HG03521 (cell line): Measurements from ENCODE around the gene TMEM222.

Source experiments
- ATAC-seq: cut with Tn5 transposase; IDR thresholded peaks from one replicate; pipeline ENCODE4 v1.9.1; 2021; ENCODE audit warnings: mild to moderate bottlenecking, moderate library complexity; ENCODE audit not compliant: unreplicated experiment

Gene TMEM222

DNA sequence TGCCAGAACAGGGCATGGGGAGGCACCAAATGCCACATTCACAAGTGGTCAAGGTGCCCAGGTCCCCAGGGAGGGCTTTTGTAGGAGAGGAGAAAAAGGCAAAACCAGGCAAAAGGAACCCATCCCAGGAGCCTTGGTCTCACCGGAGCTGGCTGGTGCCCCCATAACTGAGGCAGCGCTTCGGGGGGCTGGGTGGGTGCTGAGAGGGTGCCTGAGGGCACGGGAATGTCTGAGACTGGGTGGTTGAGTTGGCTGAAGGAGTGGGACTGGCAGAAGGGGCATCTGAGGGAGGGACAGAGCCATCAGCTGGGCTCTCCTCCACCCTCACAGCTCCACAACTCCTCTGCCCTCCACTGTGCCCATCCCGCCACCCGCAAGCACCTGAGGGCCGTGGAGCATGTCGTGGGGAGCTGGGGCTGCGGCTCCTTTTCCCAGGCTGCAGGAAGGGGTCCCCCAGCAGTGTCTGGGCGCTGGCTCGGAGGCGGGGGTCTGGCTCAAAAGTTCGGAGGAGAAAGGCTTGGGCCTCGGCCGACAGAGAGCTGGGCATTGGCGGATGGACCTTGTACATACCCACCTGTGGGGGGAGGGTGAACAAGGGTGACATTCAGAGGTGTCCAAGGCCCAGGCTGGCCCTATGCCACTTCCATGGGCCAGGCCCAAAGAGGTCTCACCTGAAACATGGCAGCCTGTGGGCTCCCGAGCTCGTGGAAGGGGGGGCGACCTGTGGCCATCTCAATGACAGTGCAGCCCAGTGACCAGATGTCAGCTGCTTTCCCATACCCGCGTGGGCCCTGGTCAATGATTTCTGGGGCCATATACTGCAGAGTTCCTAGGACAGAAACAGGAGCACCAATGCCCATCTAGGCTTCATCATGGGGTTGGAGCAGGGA lies 36.3 kb downstream of the TMEM222 start:
- no peak for ATAC-seq

DNA sequence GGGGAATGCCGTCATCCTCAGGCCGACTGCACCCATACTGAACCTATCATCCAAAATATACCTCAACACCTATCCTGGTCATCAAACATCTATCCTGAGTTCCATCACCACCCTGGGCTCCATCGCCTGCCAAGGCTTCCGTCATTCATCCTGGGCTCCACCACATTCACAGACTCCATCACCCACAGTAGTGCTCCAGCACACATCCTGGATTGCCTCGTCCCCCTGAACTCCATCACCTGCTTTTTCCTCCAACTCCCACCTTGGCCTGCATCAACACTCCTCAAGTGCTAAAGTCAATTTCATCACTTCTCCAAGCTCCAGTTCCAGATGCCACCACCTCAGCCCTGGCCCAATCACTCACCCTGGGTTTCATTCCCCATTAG lies 37.0 kb downstream of the TMEM222 start:
- no peak for ATAC-seq

- ATAC-seq: no peak
Measured at GRCh38 chr1:27359822-27360158, 37.8 kb downstream of the TMEM222 start.

GRCh38 chr1:27360159-27361043 lies 38.4 kb downstream of the TMEM222 start:
- ATAC-seq: no peak

- ATAC-seq: no peak
Measured at GRCh38 chr1:27361044-27361402, 39.1 kb downstream of the TMEM222 start.

GRCh38 chr1:27361553-27361952 lies 39.6 kb downstream of the TMEM222 start:
- ATAC-seq: no peak

DNA sequence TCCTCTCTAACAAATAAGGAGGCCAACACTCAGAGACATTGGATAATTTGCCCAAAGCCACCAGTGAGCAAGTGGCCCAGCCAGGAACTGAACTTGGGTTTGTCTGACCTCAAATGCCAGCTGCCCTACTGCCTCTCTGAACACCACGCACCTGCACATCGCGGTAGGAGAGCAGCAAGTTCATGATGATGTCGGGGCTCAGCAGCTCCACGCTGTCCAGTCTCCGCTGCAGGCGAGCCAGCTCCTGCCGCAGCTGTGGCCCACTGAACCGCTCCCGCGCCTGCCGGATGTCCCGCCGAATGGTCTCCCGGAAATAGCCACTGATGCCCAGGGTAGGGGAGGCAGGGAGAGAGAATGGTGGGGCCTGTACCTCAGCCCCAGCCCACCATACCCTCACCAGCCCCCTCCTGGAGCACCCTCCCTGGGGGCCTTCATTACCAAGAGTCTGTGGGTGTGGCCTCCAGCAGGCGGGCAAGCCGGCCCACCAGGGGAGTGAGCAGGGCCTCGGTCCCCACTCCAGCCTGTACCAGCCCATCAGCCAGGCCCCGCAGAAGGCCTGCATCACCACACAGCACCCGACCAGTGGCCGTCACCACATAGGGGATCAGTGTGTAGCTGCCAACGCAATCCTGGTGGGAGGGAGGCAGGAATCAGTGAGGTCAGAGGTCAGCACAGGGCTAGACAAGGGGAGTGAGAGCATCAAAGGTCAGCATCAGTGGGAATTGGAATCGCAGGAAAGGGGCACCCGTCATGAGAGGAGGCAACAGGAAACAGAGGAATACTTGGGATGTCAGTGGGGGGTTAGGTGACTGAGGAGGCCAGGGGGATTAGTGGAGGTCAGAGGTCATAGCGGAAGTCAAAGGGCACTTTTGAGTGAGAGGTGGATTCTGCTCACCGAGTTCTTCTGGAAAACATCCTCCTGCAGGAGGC lies 42.1 kb downstream of the TMEM222 start:
- no peak for ATAC-seq

DNA sequence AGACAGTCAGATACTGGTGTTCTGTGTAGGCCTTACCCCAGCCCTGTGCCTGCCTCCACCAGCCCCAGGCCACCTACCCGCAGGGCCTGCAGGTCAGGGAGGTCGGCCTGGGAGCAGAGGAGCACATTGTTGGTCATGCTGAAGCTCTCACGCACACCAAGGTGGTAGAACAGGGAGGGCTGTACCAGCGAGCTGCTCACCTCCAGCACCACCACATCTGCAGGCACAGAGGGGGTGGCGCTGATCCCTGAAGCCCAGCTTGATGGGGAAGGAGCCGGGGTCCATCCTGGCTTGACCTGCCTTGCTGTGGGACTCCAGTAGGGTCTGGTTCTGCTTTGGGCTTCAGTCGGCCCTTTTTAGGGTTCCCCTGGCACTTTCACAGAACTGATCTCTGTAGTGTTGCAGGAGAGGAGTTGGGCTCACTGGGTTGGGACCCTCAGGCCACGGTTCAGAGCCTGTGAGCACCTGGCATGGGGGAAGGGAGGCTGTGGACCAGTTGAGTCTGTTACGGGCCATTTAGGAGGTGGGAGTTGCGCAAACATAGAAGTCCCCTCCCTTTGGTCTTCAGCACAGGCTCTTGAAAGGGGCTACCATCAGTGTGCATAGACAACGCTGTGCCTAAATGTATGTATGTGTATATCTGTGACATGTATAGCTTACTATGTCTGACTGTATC lies 42.9 kb downstream of the TMEM222 start:
- no peak for ATAC-seq

DNA sequence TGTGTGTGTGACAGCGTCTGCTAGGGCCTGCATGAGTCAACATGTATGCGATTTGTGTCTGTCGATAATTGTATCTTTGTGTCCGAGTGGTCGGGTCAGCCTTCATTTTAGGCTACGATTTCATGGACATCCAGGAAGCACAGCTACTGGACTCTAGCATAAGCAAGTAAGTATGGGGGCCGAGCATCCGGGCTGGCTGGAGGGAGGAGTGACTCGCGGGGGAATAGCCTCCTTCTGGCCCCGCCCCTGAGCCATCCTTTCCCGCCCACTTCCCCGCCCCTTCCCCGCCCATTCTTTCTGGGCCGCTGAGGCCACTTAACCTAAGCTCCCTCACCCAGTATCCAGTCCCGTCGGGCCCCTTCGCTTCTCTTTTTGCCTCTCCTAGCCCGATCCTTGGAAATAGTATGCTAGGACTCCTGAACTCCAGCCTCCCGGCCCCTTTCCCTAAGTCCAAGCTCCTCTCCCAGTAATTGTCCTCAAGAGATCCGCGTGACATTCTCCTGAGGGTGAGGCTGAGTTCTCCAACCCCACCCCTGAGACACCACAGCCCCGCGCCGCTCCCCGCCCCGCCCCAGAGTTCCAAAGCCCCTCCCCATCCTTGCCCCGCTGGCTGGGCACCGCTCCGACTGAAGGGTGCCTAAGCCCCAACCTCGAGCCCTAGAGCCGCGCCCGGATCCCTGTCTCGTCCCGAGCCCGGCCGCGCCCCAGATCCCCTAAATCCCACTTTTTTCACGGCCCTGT lies 43.6 kb downstream of the TMEM222 start:
- no peak for ATAC-seq

- no peak for ATAC-seq
Measured at GRCh38 chr1:27366113-27366410, 44.1 kb downstream of the TMEM222 start.

- no peak for ATAC-seq
Measured at GRCh38 chr1:27366411-27367159, 44.6 kb downstream of the TMEM222 start, which contains the start of gene MAP3K6. MAP3K6 (minus strand) TSS chr1:27366961; CDS start chr1:27366597, 364 bp downstream.

- no peak for ATAC-seq
Measured at GRCh38 chr1:27367160-27367650, 45.2 kb downstream of the TMEM222 start.

- no peak for ATAC-seq
Measured at GRCh38 chr1:27368869-27369582, 47.1 kb downstream of the TMEM222 start.

GRCh38 chr1:27372022-27372807 lies 50.3 kb downstream of the TMEM222 start:
- no peak for ATAC-seq

DNA sequence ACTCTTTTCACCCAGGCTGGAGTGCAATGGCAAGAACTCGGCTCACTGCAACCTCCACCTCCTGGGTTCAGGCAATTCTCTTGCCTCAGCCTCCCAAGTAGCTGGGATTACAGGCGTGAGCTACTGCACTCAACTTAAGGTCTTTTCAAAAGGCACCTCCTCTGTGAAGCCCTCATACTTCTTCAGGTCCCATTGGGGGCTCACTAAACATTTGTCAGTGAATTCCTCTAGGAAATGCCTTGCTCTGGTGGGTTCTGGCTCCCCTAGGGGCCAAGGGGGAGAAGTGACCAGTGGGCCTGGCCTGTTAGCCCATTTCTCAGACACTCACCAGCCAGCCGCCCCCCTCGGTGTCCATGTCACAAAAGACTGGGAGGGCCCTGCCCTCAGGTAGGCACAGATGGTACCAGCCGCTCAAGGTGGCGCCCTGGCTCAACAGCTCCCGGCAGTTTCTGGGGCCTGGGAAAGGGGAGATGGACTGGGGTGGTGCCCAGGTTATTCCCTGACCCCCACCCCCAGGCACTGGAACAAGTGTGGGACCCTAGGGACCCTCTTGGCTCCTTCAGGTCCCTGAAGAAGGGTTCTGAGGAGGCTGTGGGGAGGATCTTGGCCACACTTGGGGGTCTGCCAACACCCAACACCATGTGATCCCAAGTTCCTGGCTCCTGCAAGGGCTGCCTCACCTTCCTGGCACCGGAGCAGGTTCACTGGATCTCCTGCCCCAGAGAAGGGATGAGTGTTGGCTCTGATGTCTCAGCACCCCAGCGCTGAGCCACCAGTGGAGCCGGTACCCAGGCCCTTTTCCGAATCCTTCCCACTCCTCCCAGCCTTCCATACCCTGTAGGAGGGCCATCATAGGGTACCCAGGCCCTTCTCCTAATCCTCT lies 51.1 kb downstream of the TMEM222 start:
- ATAC-seq: no peak

GRCh38 chr1:27374362-27375086 lies 52.6 kb downstream of the TMEM222 start, which contains the start of gene FCN3:
FCN3 (minus strand) TSS chr1:27374824; CDS start chr1:27374818, 6 bp downstream.
- ATAC-seq: no peak
